ENCODE measurements around the gene TTLL8. TPM values are rescaled to one million over a fixed set of nuclear protein-coding genes. Genes with fewer than 3 reads are reported as not detected.

The TTLL8 gene
- total RNA-seq, 1 donor: not detected

GRCh38 chr22:50080077-50080465 lies 22.0 kb upstream of the TTLL8 start:
- H3K4me2 ChIP-seq (ENCODE audit: insufficient read depth, low read length): no peak overlapping the region
- peaks cover 20% of the 10 kb centered on the region for H3K27me3 ChIP-seq (ENCODE audit: insufficient read depth, low read length)
- no peak for TF ChIP-seq CTCF (IDR thresholded peaks at IDR 0.05; ENCODE audit: extremely low read depth, low read depth, low read length)
- H2AFZ ChIP-seq (ENCODE audit: low read length): no peak overlapping the region
- peak; percentile 52 for DNase-seq (ENCODE audit: insufficient read length, low spot score, missing footprints)
- H3K79me2 ChIP-seq (ENCODE audit: insufficient read depth, low read length): no peaks in the 10 kb centered on the region
- no peaks in the 10 kb centered on the region for H3K9me3 ChIP-seq (ENCODE audit: low read depth, low read length)
- no peak overlapping the region for H3K27ac ChIP-seq (ENCODE audit: low read depth, low read length)
- no peaks in the 10 kb centered on the region for H3K36me3 ChIP-seq (ENCODE audit: insufficient read depth, low read length)
- no peaks in the 10 kb centered on the region for H4K20me1 ChIP-seq (ENCODE audit: insufficient read depth, low read length)
- no peaks in the 10 kb centered on the region for H3K4me1 ChIP-seq (ENCODE audit: insufficient read depth, low read length)
- H3K4me3 ChIP-seq (ENCODE audit: insufficient read depth, low read length): no peak overlapping the region

- H4K20me1 ChIP-seq (ENCODE audit: insufficient read depth, low read length): no peaks in the 10 kb centered on the region
- peak; percentile 79 for DNase-seq (ENCODE audit: insufficient read length, low spot score, missing footprints)
- no peak for TF ChIP-seq CTCF (IDR thresholded peaks at IDR 0.05; ENCODE audit: extremely low read depth, low read depth, low read length)
- peaks cover 20% of the 10 kb centered on the region for H3K27me3 ChIP-seq (ENCODE audit: insufficient read depth, low read length)
- no peaks in the 10 kb centered on the region for H3K4me1 ChIP-seq (ENCODE audit: insufficient read depth, low read length)
- H3K79me2 ChIP-seq (ENCODE audit: insufficient read depth, low read length): no peaks in the 10 kb centered on the region
- H3K9me3 ChIP-seq (ENCODE audit: low read depth, low read length): no peaks in the 10 kb centered on the region
- no peak overlapping the region for H3K4me2 ChIP-seq (ENCODE audit: insufficient read depth, low read length)
- H3K27ac ChIP-seq (ENCODE audit: low read depth, low read length): no peak overlapping the region
- H2AFZ ChIP-seq (ENCODE audit: low read length): no peak overlapping the region
- H3K36me3 ChIP-seq (ENCODE audit: insufficient read depth, low read length): no peaks in the 10 kb centered on the region
- H3K4me3 ChIP-seq (ENCODE audit: insufficient read depth, low read length): no peak overlapping the region
Observed at GRCh38 chr22:50078761-50079160, 20.7 kb upstream of the TTLL8 start.

- peaks cover 18% of the 10 kb centered on the region for H3K27me3 ChIP-seq (ENCODE audit: insufficient read depth, low read length)
- no peaks in the 10 kb centered on the region for H3K36me3 ChIP-seq (ENCODE audit: insufficient read depth, low read length)
- H3K4me1 ChIP-seq (ENCODE audit: insufficient read depth, low read length): no peaks in the 10 kb centered on the region
- no peak overlapping the region for H3K4me2 ChIP-seq (ENCODE audit: insufficient read depth, low read length)
- no peak overlapping the region for H3K4me3 ChIP-seq (ENCODE audit: insufficient read depth, low read length)
- no peak overlapping the region for H3K27ac ChIP-seq (ENCODE audit: low read depth, low read length)
- H2AFZ ChIP-seq (ENCODE audit: low read length): no peak overlapping the region
- no peaks in the 10 kb centered on the region for H3K9me3 ChIP-seq (ENCODE audit: low read depth, low read length)
- H3K79me2 ChIP-seq (ENCODE audit: insufficient read depth, low read length): no peaks in the 10 kb centered on the region
- TF ChIP-seq CTCF (IDR thresholded peaks at IDR 0.05; ENCODE audit: extremely low read depth, low read depth, low read length): no peak
- no peak for DNase-seq (ENCODE audit: insufficient read length, low spot score, missing footprints)
- no peaks in the 10 kb centered on the region for H4K20me1 ChIP-seq (ENCODE audit: insufficient read depth, low read length)
Observed at GRCh38 chr22:50078246-50078645, 20.1 kb upstream of the TTLL8 start.

- H3K27ac ChIP-seq (ENCODE audit: low read depth, low read length): no peak overlapping the region
- no peaks in the 10 kb centered on the region for H3K36me3 ChIP-seq (ENCODE audit: insufficient read depth, low read length)
- H2AFZ ChIP-seq (ENCODE audit: low read length): no peak overlapping the region
- no peaks in the 10 kb centered on the region for H3K9me3 ChIP-seq (ENCODE audit: low read depth, low read length)
- H3K79me2 ChIP-seq (ENCODE audit: insufficient read depth, low read length): no peaks in the 10 kb centered on the region
- H3K4me3 ChIP-seq (ENCODE audit: insufficient read depth, low read length): no peak overlapping the region
- H3K27me3 ChIP-seq (ENCODE audit: insufficient read depth, low read length): peaks cover 16% of the 10 kb centered on the region
- H3K4me1 ChIP-seq (ENCODE audit: insufficient read depth, low read length): no peaks in the 10 kb centered on the region
- no peak overlapping the region for H3K4me2 ChIP-seq (ENCODE audit: insufficient read depth, low read length)
- TF ChIP-seq CTCF (IDR thresholded peaks at IDR 0.05; ENCODE audit: extremely low read depth, low read depth, low read length): no peak
- peak; percentile 73 for DNase-seq (ENCODE audit: insufficient read length, low spot score, missing footprints)
- no peaks in the 10 kb centered on the region for H4K20me1 ChIP-seq (ENCODE audit: insufficient read depth, low read length)
Observed at GRCh38 chr22:50076646-50077535, 18.8 kb upstream of the TTLL8 start.

Data from osteoblast (primary cell).